ENCODE measurements around the gene OR52W1. TPM values are rescaled to one million over a fixed set of nuclear protein-coding genes. Genes with fewer than 3 reads are reported as not detected.
"Not testable (repeated sequence)": the region's sequence is repeated elsewhere in the genome, so short reads cannot be mapped to it uniquely, and the experiment has no call there.

Gene OR52W1
- total RNA-seq, 6 donors from 2014 or later: not detected

DNA sequence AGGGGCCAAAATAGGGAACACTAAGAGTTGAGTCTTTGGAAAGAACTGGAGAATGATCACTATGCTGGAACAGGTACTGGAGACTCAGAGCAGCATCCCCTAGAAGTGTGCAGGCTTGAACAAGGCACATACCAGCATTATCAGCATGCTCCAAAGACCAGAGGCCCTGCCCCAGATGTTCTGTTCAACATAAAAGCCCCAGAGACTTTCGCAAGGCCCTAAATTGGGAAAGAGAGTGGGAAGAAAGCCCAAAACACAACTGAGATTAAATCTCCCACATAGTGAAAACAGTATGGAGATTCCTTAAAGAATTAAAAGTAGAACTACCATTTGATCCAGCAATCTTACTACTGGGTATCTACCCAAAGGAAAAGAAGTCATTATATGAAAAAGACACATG lies 49.2 kb downstream of the OR52W1 start:
- H3K36me3 ChIP-seq: no peaks in the 10 kb centered on the region
- H3K27me3 ChIP-seq: no peaks in the 10 kb centered on the region
- H3K9me3 ChIP-seq: no peaks in the 10 kb centered on the region
- TF ChIP-seq POLR2AphosphoS5 (IDR thresholded peaks at IDR 0.05) (no peak), POLR2A (IDR thresholded peaks at IDR 0.05) (no peak), EP300 (IDR thresholded peaks at IDR 0.05) (no peak)
- TF ChIP-seq, protein P1, sequence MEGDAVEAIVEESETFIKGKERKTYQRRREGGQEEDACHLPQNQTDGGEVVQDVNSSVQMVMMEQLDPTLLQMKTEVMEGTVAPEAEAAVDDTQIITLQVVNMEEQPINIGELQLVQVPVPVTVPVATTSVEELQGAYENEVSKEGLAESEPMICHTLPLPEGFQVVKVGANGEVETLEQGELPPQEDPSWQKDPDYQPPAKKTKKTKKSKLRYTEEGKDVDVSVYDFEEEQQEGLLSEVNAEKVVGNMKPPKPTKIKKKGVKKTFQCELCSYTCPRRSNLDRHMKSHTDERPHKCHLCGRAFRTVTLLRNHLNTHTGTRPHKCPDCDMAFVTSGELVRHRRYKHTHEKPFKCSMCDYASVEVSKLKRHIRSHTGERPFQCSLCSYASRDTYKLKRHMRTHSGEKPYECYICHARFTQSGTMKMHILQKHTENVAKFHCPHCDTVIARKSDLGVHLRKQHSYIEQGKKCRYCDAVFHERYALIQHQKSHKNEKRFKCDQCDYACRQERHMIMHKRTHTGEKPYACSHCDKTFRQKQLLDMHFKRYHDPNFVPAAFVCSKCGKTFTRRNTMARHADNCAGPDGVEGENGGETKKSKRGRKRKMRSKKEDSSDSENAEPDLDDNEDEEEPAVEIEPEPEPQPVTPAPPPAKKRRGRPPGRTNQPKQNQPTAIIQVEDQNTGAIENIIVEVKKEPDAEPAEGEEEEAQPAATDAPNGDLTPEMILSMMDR (IDR thresholded peaks at IDR 0.05): no peak
- H3K27ac ChIP-seq: no peak overlapping the region
- no peak for DNase-seq
- H3K4me1 ChIP-seq: peaks cover 0 to 8% (median 4%) of the 10 kb centered on the region in 4 donors
- 72 to 86% methylated on average over 1 of the region's 1 CpG for WGBS, 2 donors
- ATAC-seq (ENCODE audit: low FRiP score in 2 of 2): no peak
- no peak overlapping the region for H3K4me3 ChIP-seq

DNA sequence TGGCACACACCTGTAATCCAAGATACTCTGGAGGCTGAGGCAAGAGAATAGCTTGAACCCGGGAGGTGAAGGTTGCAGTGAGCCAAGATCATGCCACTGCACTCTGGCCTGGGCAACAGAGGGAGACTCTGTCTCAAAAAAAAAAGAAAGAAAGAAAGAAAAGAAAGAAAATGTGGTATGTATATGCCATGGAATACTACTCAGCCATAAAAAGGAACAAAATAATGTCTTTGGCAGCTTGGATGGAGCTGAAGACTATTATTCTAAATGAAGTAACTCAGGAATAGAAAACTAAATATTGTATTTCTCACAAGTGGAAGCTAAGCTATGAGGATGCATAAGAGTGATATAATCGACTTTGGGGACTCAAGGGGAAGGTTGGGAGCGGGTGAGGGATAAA lies 49.9 kb downstream of the OR52W1 start:
- DNase-seq; ATAC-seq (ENCODE audit: low FRiP score in 2 of 2); H3K27me3 ChIP-seq; H3K9me3 ChIP-seq; H3K4me1 ChIP-seq; H3K27ac ChIP-seq; H3K36me3 ChIP-seq; H3K4me3 ChIP-seq: not testable (repeated sequence)
- WGBS, 2 donors: 88 to 89% methylated on average over 3 of the region's 3 CpGs

Other genes with a start within 250 kb of the OR52W1 start
- gene OR56A5, start 230.7 kb upstream of the OR52W1 start, total RNA-seq: not detected
- gene OR52L1, start 212.2 kb upstream of the OR52W1 start, total RNA-seq: not detected
- not detected for gene OR56A4, start 192.3 kb upstream of the OR52W1 start, total RNA-seq
- gene OR56A1, start 168.5 kb upstream of the OR52W1 start, total RNA-seq: under 1 TPM in 1 of 6 donors, not detected in 5; 0.15 TPM
- gene OR56B4, start 91.5 kb upstream of the OR52W1 start, total RNA-seq: not detected
- gene OR52B2, start 28.9 kb upstream of the OR52W1 start, total RNA-seq: under 1 TPM in 1 of 6 donors, not detected in 5; 0.40 TPM
- gene C11orf42, start 6.3 kb downstream of the OR52W1 start, total RNA-seq: not detected
- 100 to 1,000 TPM in 1 of 6 donors, 10 to 100 TPM in 5; 37.4 to 163 (median 39.6) TPM for gene FHIP1B, start 35.4 kb downstream of the OR52W1 start, total RNA-seq
- gene CNGA4, start 39.9 kb downstream of the OR52W1 start, total RNA-seq: 1 to 10 TPM in 4 of 6 donors, under 1 TPM in 2; 0.23 to 9.3 (median 1.8) TPM
- not detected for gene CCKBR, start 60.6 kb downstream of the OR52W1 start, total RNA-seq
- gene CAVIN3, start 121.3 kb downstream of the OR52W1 start, total RNA-seq: 100 to 1,000 TPM in 2 of 6 donors, 10 to 100 TPM in 4; 45.1 to 173 (median 65.8) TPM
- 10 to 100 TPM; 25.3 to 62.9 (median 53.9) TPM for gene SMPD1, start 191.2 kb downstream of the OR52W1 start, total RNA-seq
- 10 to 100 TPM; 30.4 to 66.8 (median 40.0) TPM for gene APBB1, start 219.9 kb downstream of the OR52W1 start, total RNA-seq
- 1 to 10 TPM in 5 of 6 donors, under 1 TPM in 1; 0.67 to 3.6 (median 2.6) TPM for gene HPX, start 241.8 kb downstream of the OR52W1 start, total RNA-seq